Activated CD8-positive, alpha-beta T cell treated with anti-CD3 and anti-CD28 coated beads, Interleukin-2, amount 10 ng/mL, durations not matched to agents 7 days and 5 days (primary cell): Measurements from ENCODE around the gene HOMEZ. TPM values are rescaled to one million over a fixed set of nuclear protein-coding genes. Genes with fewer than 3 reads are reported as not detected.

Experiments
- ATAC-seq: fragments of 150-1000 bp; cut with Tn5 transposase; one replicate; pipeline ENCODE4 v1.10.0; 2021; ENCODE audit warnings: moderate library complexity
- CTCF ChIA-PET: fragments of 350-600 bp; sonication (Branson Sonifier 250); formaldehyde crosslinking; loops from one replicate; lab custom pipeline; 2021; ENCODE audit warnings: antibody characterized with exemption; lab: Charles Lee
- POLR2A ChIA-PET: fragments of 350-600 bp; sonication (Branson Sonifier 250); formaldehyde crosslinking; loops from one replicate; lab custom pipeline; 2021; ENCODE audit warnings: antibody characterized with exemption; lab: Charles Lee
- DNase-seq: peaks from one replicate; pipeline ENCODE4 v3.0.0-alpha.2; 2020
- H3K27ac Mint-ChIP-seq: one replicate; pipeline ENCODE4 v1.8.0; 2021; ENCODE audit warnings: mild to moderate bottlenecking, mixed read lengths
- H3K27me3 Mint-ChIP-seq: one replicate; pipeline ENCODE4 v1.8.0; 2021; ENCODE audit warnings: low read depth, mixed read lengths
- H3K36me3 Mint-ChIP-seq: one replicate; pipeline ENCODE4 v1.8.0; 2021; ENCODE audit warnings: low read depth, mixed read lengths
- H3K4me1 Mint-ChIP-seq: one replicate; pipeline ENCODE4 v1.8.0; 2021; ENCODE audit warnings: low read depth, mixed read lengths
- H3K4me3 Mint-ChIP-seq: one replicate; pipeline ENCODE4 v1.8.0; 2021; ENCODE audit warnings: mild to moderate bottlenecking, mixed read lengths
- H3K9me3 Mint-ChIP-seq: one replicate; pipeline ENCODE4 v1.8.0; 2022; ENCODE audit warnings: mixed read lengths; ENCODE audit not compliant: insufficient read depth
- total RNA-seq, 2 experiments: library from RNA; stranded (reverse); gene quantifications; one replicate each; pipeline ENCODE4 v1.2.3, GENCODE V29; 2021

The HOMEZ gene
- total RNA-seq, 2 experiments from 2014 or later = 7.8 to 9.2 TPM

- peaks cover 51% of the 10 kb centered on the region for H3K36me3 Mint-ChIP-seq
- H3K4me3 Mint-ChIP-seq = peak overlapping the region; percentile 92
- ChIA-PET POLR2A (interaction anchor here (0.6 to 6.2 kb wide), 12 partner anchors 14 to 1370 kb away, joined by 3 to 115 read pairs (median 6); partner anchors contain the start of genes CMTM5, HOMEZ, PPP1R3E and THTPA), CTCF (interaction anchor here (0.7 to 4.8 kb wide), 13 partner anchors 12 to 254 kb away, joined by 3 to 75 read pairs (median 8); partner anchors contain the start of genes HOMEZ and PPP1R3E)
- no peaks in the 10 kb centered on the region for H3K27me3 Mint-ChIP-seq
- H3K27ac Mint-ChIP-seq = peak overlapping the region; percentile 91
- ATAC-seq (no peak), DNase-seq (no peak)
- no peaks in the 10 kb centered on the region for H3K9me3 Mint-ChIP-seq
- peaks cover 33% of the 10 kb centered on the region for H3K4me1 Mint-ChIP-seq
Measured at GRCh38 chr14:23322568-23323517, 36.9 kb upstream of the HOMEZ start.

- POLR2A ChIA-PET = interaction anchor here (0.6 to 6.2 kb wide), 18 partner anchors 11 to 1371 kb away, joined by 3 to 115 read pairs (median 6); partner anchors contain the start of genes ACIN1, C14orf119, CMTM5 and HOMEZ
- ATAC-seq = peak; percentile 2
- Mint-ChIP-seq H3K27ac (peak overlapping the region; percentile 91), H3K36me3 (peaks cover 51% of the 10 kb centered on the region), H3K9me3 (no peaks in the 10 kb centered on the region), H3K27me3 (no peaks in the 10 kb centered on the region), H3K4me1 (peaks cover 33% of the 10 kb centered on the region), H3K4me3 (peak overlapping the region; percentile 92)
- peak; percentile 66 for DNase-seq
- CTCF ChIA-PET = interaction anchor here (0.5 to 4.8 kb wide), 31 partner anchors 8 to 310 kb away, joined by 3 to 75 read pairs (median 4); partner anchors contain the start of genes HOMEZ and PPP1R3E
Measured at GRCh38 chr14:23321572-23322547, 35.9 kb upstream of the HOMEZ start.

GRCh38 chr14:23320584-23321571, 34.9 kb upstream of the HOMEZ start, which contains the start of gene PABPN1:
Gene PABPN1, plus strand, starts transcription at chr14:23321457. Its CDS starts 13 bp downstream, at chr14:23321470.
- DNase-seq (peak; percentile 99), ATAC-seq (peak; percentile 94)
- Mint-ChIP-seq H3K27me3 (no peaks in the 10 kb centered on the region), H3K36me3 (peaks cover 47% of the 10 kb centered on the region), H3K9me3 (no peaks in the 10 kb centered on the region), H3K27ac (peak within 1 kb of the TSS; percentile 97), H3K4me1 (peaks cover 33% of the 10 kb centered on the region), H3K4me3 (peak within 1 kb of the TSS; percentile 92)
- POLR2A ChIA-PET = interaction anchor here (0.5 to 6.2 kb wide), 23 partner anchors 9 to 1845 kb away, joined by 3 to 115 read pairs (median 5); partner anchors contain the start of genes ACIN1, C14orf119, CMTM5 and HOMEZ
- CTCF ChIA-PET = interaction anchor here (0.5 to 4.8 kb wide), 33 partner anchors 9 to 391 kb away, joined by 3 to 75 read pairs (median 5); partner anchors contain the start of genes CDH24, HOMEZ and PPP1R3E

- Mint-ChIP-seq H3K4me3 (peak overlapping the region; percentile 92), H3K9me3 (no peaks in the 10 kb centered on the region), H3K27ac (peak overlapping the region; percentile 97), H3K27me3 (no peaks in the 10 kb centered on the region), H3K4me1 (peaks cover 33% of the 10 kb centered on the region), H3K36me3 (peaks cover 39% of the 10 kb centered on the region)
- ATAC-seq (no peak), DNase-seq (no peak)
- ChIA-PET CTCF (interaction anchor here (1.0 to 4.8 kb wide), 16 partner anchors 10 to 262 kb away, joined by 3 to 75 read pairs (median 7); partner anchors contain the start of genes CDH24, HOMEZ and PPP1R3E), POLR2A (interaction anchor here (0.6 to 6.2 kb wide), 13 partner anchors 8 to 1844 kb away, joined by 3 to 115 read pairs (median 6); partner anchors contain the start of genes ACIN1, C14orf119, HOMEZ and OXA1L)
Measured at GRCh38 chr14:23319746-23320583, 34.0 kb upstream of the HOMEZ start.

- Mint-ChIP-seq H3K9me3 (no peaks in the 10 kb centered on the region), H3K36me3 (peaks cover 10% of the 10 kb centered on the region), H3K4me3 (no peak overlapping the region), H3K27me3 (peaks cover 2% of the 10 kb centered on the region), H3K4me1 (peaks cover 15% of the 10 kb centered on the region), H3K27ac (no peak overlapping the region)
- ATAC-seq = no peak
- ChIA-PET CTCF (interaction anchor here (4.8 kb wide), 1 partner anchor 16 kb away, joined by 12 read pairs; no protein-coding TSS in a partner anchor), POLR2A (no interaction called here)
- DNase-seq = no peak
Measured at GRCh38 chr14:23316300-23316699, 30.4 kb upstream of the HOMEZ start.

GRCh38 chr14:23310546-23310945, 24.6 kb upstream of the HOMEZ start:
- CTCF ChIA-PET = interaction anchor here (2.6 kb wide), 1 partner anchor 10 kb away, joined by 13 read pairs; the partner anchor contains the start of gene PABPN1
- H3K4me1 Mint-ChIP-seq = peaks cover 16% of the 10 kb centered on the region
- DNase-seq (no peak), ATAC-seq (no peak)
- H3K27me3 Mint-ChIP-seq = peaks cover 22% of the 10 kb centered on the region
- no peaks in the 10 kb centered on the region for H3K9me3 Mint-ChIP-seq
- H3K36me3 Mint-ChIP-seq = no peaks in the 10 kb centered on the region
- no peak overlapping the region for H3K27ac Mint-ChIP-seq
- H3K4me3 Mint-ChIP-seq = no peak overlapping the region
- POLR2A ChIA-PET = interaction anchor here (0.6 to 1.3 kb wide), 6 partner anchors 8 to 105 kb away, joined by 3 to 12 read pairs (median 3); partner anchors contain the start of genes PABPN1 and PPP1R3E

GRCh38 chr14:23308721-23309445, 23.0 kb upstream of the HOMEZ start:
- CTCF ChIA-PET = interaction anchor here (2.6 kb wide), 1 partner anchor 12 kb away, joined by 13 read pairs; the partner anchor contains the start of gene PABPN1
- ATAC-seq = no peak
- no peaks in the 10 kb centered on the region for H3K36me3 Mint-ChIP-seq
- no peak overlapping the region for H3K27ac Mint-ChIP-seq
- no peak overlapping the region for H3K4me3 Mint-ChIP-seq
- DNase-seq = no peak
- H3K4me1 Mint-ChIP-seq = peaks cover 17% of the 10 kb centered on the region
- no peaks in the 10 kb centered on the region for H3K9me3 Mint-ChIP-seq
- POLR2A ChIA-PET = interaction anchor here (3.1 kb wide), 1 partner anchor 12 kb away, joined by 20 read pairs; the partner anchor contains the start of gene PABPN1
- peaks cover 27% of the 10 kb centered on the region for H3K27me3 Mint-ChIP-seq

GRCh38 chr14:23307687-23308644, 22.0 kb upstream of the HOMEZ start:
- peaks cover 27% of the 10 kb centered on the region for H3K27me3 Mint-ChIP-seq
- peak overlapping the region; percentile 43 for H3K27ac Mint-ChIP-seq
- DNase-seq (no peak), ATAC-seq (no peak)
- H3K4me3 Mint-ChIP-seq = no peak overlapping the region
- no peaks in the 10 kb centered on the region for H3K36me3 Mint-ChIP-seq
- CTCF ChIA-PET = interaction anchor here (0.6 to 1.6 kb wide), 4 partner anchors 13 to 188 kb away, joined by 3 to 5 read pairs (median 3); partner anchors contain the start of gene PABPN1
- no peaks in the 10 kb centered on the region for H3K9me3 Mint-ChIP-seq
- H3K4me1 Mint-ChIP-seq = peaks cover 24% of the 10 kb centered on the region
- POLR2A ChIA-PET = interaction anchor here (3.1 kb wide), 1 partner anchor 13 kb away, joined by 20 read pairs; the partner anchor contains the start of gene PABPN1
